Lung (tissue), 12 donors: ENCODE measurements around the gene PLXDC1. TPM values are rescaled to one million over a fixed set of nuclear protein-coding genes. Genes with fewer than 3 reads are reported as not detected.
"Not testable (repeated sequence)": the region's sequence is repeated elsewhere in the genome, so short reads cannot be mapped to it uniquely, and the experiment has no call there.

Source experiments
- ATAC-seq: fragments of 200-7000 bp; cut with Tn5 transposase; one replicate; pipeline ENCODE4 v1.9.1; 2020; ENCODE audit warnings: moderate number of reproducible peaks; ENCODE audit not compliant: insufficient read depth, low FRiP score
- DNase-seq, 3 donors: peaks; one replicate each; pipeline ENCODE4 v3.0.0-alpha.2; 2013 to 2017
- H3K27ac ChIP-seq, 2 donors: one replicate each; pipeline ENCODE4 v1.5.1; 2013; ENCODE audit warnings: mild to moderate bottlenecking in 2 of 2, moderate library complexity in 2 of 2, control low read depth in 1 of 2, inconsistent platforms in 1 of 2, low read depth in 1 of 2, low read length in 1 of 2
- H3K27me3 ChIP-seq, 3 donors: one replicate each; pipeline ENCODE4 v1.5.1; 2013; ENCODE audit warnings: low read length in 2 of 3; ENCODE audit not compliant: control insufficient read depth in 3 of 3, insufficient read depth in 3 of 3
- H3K36me3 ChIP-seq, 4 donors: one replicate each; pipeline ENCODE4 v1.5.1; 2013; ENCODE audit warnings: low read length in 4 of 4, mild to moderate bottlenecking in 1 of 4, moderate library complexity in 1 of 4; ENCODE audit not compliant: control insufficient read depth in 4 of 4, insufficient read depth in 4 of 4
- H3K4me1 ChIP-seq, 5 donors: one replicate each; pipeline ENCODE4 v1.5.1; 2013; ENCODE audit warnings: low read length in 5 of 5, mild to moderate bottlenecking in 2 of 5, moderate library complexity in 1 of 5; ENCODE audit not compliant: control insufficient read depth in 5 of 5, insufficient read depth in 5 of 5
- H3K4me3 ChIP-seq: one replicate; pipeline ENCODE4 v1.5.1; 2013; ENCODE audit warnings: mild to moderate bottlenecking, control low read depth, moderate library complexity
- H3K9ac ChIP-seq, 2 donors: one replicate each; pipeline ENCODE4 v1.5.1; 2013; ENCODE audit warnings: low read length in 2 of 2, control low read depth in 1 of 2; ENCODE audit not compliant: insufficient read depth in 1 of 2
- H3K9me3 ChIP-seq, 4 donors: one replicate each; pipeline ENCODE4 v1.5.1; 2013; ENCODE audit warnings: low read length in 3 of 4, mild to moderate bottlenecking in 1 of 4, moderate library complexity in 1 of 4; ENCODE audit not compliant: control insufficient read depth in 4 of 4, insufficient read depth in 3 of 4
- WGBS, 2 donors: extraction: QIAGEN DNeasy Blood & Tissue Kit; methylation state at CpG; one replicate each; pipeline ENCODE4 v1.1.7; 2013; 5-methylcytosine and 5-hydroxymethylcytosine counted together
- polyA plus RNA-seq, 2 donors: library from polyadenylated mRNA; stranded (reverse); fragments of 200-250 nt; gene quantifications; one replicate each; pipeline ENCODE4 v1.2.1, GENCODE V29; 2013
- total RNA-seq, 2 donors: library from RNA; depleted of rRNA in 1 of 2; stranded (reverse); fragments of >200 nt in 1 of 2; gene quantifications; one replicate each; pipeline ENCODE4 v1.2.1, GENCODE V29; 2014 to 2021
- TF ChIP-seq, protein P1 (sequence below): IDR thresholded peaks from 2 replicates; pipeline ENCODE4 v1.5.1; 2012; ENCODE audit warnings: mild to moderate bottlenecking; ENCODE audit errors: control extremely low read depth, extremely low read depth
- donor health status: control.
- donor health status: control.
- donor health status: Bipolar disorder and iron deficiency.
- donor health status: healthy.
- donor health status: DM: yes; HTN: yes; CAD: no.

The PLXDC1 gene
- total and polyA plus RNA-seq, 4 donors = 1.7 to 7.3 (median 5.4) TPM

DNA sequence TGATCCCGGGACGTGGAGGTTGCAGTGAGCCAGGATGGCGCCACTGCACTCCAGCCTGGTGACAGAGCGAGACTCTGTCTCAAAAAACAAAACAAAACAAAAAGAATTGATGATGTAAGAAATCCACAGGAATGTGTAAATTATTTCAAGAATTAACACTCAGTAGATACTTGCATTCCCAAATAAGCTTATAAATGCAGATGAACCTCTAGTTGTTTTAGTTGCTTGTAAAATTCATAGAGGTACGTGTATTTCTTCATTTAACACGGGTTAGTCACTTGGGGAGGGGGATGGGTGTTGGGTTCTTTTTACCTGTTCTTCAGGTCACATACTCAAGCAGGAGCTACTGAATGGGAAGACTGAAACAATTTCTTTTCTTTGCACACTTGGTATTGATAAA is 128.5 kb downstream of the PLXDC1 start:
- 90 to 93% methylated on average over 6 of the region's 6 CpGs for WGBS, 2 donors
- Histone ChIP-seq H3K9ac (no peak overlapping the region), H3K4me3 (no peak overlapping the region), H3K36me3 (no peaks in the 10 kb centered on the region), H3K27ac (no peak overlapping the region), H3K9me3 (no peaks in the 10 kb centered on the region), H3K27me3 (peaks cover 0 to 3% (median 0%) of the 10 kb centered on the region in 3 donors), H3K4me1 (peaks cover 0 to 6% (median 3%) of the 10 kb centered on the region in 5 donors)
- TF ChIP-seq, protein P1, sequence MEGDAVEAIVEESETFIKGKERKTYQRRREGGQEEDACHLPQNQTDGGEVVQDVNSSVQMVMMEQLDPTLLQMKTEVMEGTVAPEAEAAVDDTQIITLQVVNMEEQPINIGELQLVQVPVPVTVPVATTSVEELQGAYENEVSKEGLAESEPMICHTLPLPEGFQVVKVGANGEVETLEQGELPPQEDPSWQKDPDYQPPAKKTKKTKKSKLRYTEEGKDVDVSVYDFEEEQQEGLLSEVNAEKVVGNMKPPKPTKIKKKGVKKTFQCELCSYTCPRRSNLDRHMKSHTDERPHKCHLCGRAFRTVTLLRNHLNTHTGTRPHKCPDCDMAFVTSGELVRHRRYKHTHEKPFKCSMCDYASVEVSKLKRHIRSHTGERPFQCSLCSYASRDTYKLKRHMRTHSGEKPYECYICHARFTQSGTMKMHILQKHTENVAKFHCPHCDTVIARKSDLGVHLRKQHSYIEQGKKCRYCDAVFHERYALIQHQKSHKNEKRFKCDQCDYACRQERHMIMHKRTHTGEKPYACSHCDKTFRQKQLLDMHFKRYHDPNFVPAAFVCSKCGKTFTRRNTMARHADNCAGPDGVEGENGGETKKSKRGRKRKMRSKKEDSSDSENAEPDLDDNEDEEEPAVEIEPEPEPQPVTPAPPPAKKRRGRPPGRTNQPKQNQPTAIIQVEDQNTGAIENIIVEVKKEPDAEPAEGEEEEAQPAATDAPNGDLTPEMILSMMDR = no peak
- no peak for DNase-seq
- ATAC-seq = no peak

DNA sequence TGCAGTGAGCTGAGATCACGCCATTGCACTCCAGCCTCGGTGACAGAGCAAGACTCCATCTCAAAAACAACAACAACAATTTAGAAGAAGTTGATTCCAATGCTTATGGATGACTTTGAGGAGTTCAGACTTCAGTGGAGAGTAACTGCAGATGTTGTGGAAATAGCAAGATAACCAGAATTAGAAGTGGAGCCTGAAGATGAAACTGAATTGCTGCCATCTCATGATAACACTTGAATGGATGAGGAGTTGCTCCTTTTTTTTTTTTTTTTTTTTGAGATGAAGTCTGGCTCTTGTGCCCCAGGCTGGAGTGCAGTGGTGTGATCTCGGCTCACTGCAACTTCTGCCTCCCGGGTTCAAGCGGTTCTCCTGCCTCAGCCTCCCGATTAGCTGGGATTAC is 131.4 kb downstream of the PLXDC1 start:
- not testable (repeated sequence) for H3K4me1 ChIP-seq, H3K27me3 ChIP-seq, H3K36me3 ChIP-seq, DNase-seq, ATAC-seq, H3K27ac ChIP-seq, H3K4me3 ChIP-seq, H3K9me3 ChIP-seq, H3K9ac ChIP-seq
- WGBS, 2 donors = 94 to 95% methylated on average over 6 of the region's 6 CpGs

DNA sequence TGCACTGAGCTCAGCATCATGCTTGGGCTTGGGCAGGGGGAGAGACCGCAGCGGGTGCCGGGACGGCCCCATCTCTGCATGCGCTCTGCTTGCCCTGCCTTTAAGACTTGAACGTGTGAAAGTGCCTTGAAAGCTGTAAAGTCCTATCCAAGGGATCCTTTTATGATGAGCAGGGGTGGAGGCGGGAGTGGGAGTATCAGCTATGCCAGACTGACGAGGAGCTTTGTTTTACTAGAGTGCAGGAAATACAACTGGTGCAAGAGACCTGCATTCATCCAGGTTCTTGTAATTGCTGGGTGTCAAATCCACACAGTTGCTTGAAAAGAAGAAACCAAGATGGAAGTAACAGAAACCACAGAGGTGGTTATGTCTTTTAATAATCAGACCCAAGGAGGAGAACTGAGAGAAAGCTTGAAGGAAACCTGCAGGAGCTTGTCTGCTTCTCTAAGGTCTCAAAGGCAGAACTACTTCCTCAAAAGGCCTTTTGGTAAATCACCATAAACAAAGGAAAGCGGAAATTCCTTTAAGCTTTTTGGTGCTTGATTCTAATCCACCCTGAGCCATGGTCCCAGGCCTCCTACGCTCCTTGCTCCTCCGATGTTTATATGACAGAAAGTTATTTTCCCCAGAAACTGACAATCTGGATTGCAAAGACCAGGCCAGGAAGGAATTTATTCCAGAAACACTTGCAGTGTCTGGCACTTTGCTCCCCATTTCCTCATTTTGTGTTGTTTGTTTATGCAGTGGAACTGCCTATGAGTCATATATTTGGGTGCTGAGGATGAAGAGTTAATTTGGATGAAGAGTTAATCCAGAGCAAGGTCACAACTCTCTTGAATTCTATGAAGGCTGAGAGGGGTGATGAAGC is 132.9 kb downstream of the PLXDC1 start:
- no peaks in the 10 kb centered on the region for H3K27me3 ChIP-seq
- no peak for ATAC-seq
- TF ChIP-seq, protein P1 = no peak
- WGBS, 2 donors = 70 to 71% methylated on average over 11 of the region's 11 CpGs
- DNase-seq = no peak
- H3K9ac ChIP-seq = no peak overlapping the region
- H3K4me3 ChIP-seq = no peak overlapping the region
- H3K27ac ChIP-seq = peak overlapping the region in 1 of 2 donors; percentile 1
- H3K4me1 ChIP-seq = no peaks in the 10 kb centered on the region
- H3K9me3 ChIP-seq = no peaks in the 10 kb centered on the region
- H3K36me3 ChIP-seq = no peaks in the 10 kb centered on the region

DNA sequence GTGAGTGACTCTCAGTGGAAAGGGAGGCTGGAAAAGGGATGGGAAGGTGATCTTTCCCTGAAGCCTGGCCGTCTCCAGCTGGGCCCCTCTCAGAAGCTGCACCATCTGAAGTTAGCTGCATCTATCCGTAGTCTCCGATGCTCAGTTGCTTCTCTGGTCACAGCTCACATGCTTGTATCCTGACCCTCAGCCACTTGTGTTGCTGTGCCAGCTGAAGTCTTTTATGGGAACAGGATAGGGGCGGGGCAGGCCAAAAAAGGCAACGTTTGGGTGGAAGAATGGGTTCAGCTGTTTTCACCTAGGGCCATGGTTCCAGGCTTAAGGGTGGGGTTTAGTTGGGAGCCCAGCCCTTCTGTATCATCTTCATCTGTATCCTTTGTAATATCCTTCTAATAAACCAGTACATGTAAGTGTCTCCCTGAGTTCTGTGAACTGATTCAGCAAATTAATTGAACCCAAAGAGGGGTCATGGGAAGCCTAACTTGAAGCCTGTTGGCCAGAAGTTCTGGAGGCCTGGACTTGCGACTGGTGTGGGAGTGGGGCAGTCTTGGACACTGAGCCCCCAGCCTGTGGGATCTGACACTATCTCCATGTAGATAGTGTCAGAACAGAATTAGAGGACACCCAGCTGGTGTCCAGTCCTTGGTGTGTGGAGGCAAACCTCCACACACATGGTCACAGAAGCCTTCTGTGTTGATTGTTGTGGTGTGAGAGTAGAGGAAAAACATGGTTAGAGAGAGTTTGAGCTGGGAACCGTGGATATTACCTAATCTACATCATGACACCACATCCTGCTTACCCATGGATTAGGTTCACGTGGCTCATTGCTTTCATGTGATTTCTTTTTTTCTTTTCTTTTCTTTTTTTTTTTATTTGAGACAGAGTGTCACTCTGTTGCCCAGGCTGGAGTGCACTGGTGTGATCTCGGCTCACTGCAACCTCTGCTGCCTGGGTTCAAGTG is 135.0 kb downstream of the PLXDC1 start:
- Histone ChIP-seq H3K36me3 (no peaks in the 10 kb centered on the region), H3K4me1 (no peaks in the 10 kb centered on the region), H3K4me3 (no peak overlapping the region), H3K9ac (no peak overlapping the region), H3K27me3 (no peaks in the 10 kb centered on the region), H3K27ac (no peak overlapping the region), H3K9me3 (no peaks in the 10 kb centered on the region)
- DNase-seq = no peak
- ATAC-seq = no peak
- WGBS, 2 donors = 66 to 72% methylated on average over 9 of the region's 9 CpGs
- TF ChIP-seq, protein P1 = no peak
